Uterus (tissue), 2 donors: Measurements from ENCODE around the gene WDR77.

Experiments used
- POLR2A ChIP-seq, 2 donors: fragments of 450-650 bp; IDR thresholded peaks; one replicate each; pipeline ENCODE4 v1.6.1; 2016; ENCODE audit warnings: antibody characterized with exemption in 2 of 2, mild to moderate bottlenecking in 1 of 2, moderate library complexity in 1 of 2
- TF ChIP-seq, protein P1 (sequence below), 4 experiments: fragments of 200-600 bp in 2 of 4; fragments of 450-650 bp in 2 of 4; sonication (generic) in 2 of 4; IDR thresholded peaks; one replicate each; pipeline ENCODE4 v1.5.1; 2016 to 2019; ENCODE audit warnings: antibody characterized with exemption in 4 of 4, mild to moderate bottlenecking in 2 of 4, moderate library complexity in 1 of 4

DNA sequence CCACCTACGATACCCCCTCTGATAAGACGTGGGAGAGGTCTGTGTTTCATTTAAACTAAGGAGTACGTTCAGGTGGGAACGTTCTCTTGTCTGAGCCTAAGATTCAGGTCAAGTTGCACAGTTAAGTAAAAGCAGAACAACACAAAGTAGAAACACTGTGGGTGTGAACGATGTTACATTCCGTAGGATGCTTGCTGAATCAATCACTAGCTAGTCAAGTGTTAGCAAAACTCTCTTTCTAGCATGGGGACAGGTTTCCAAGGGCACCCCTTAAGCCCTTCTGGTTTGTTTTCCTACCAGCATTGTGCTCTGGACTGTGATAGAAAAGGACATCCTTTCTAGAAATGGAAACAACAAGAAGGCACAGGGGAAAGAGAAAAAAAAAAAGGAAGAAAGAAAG lies 38.1 kb upstream of the WDR77 start:
- TF ChIP-seq, protein P1, sequence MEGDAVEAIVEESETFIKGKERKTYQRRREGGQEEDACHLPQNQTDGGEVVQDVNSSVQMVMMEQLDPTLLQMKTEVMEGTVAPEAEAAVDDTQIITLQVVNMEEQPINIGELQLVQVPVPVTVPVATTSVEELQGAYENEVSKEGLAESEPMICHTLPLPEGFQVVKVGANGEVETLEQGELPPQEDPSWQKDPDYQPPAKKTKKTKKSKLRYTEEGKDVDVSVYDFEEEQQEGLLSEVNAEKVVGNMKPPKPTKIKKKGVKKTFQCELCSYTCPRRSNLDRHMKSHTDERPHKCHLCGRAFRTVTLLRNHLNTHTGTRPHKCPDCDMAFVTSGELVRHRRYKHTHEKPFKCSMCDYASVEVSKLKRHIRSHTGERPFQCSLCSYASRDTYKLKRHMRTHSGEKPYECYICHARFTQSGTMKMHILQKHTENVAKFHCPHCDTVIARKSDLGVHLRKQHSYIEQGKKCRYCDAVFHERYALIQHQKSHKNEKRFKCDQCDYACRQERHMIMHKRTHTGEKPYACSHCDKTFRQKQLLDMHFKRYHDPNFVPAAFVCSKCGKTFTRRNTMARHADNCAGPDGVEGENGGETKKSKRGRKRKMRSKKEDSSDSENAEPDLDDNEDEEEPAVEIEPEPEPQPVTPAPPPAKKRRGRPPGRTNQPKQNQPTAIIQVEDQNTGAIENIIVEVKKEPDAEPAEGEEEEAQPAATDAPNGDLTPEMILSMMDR (IDR thresholded peaks at IDR 0.05), result no peak
- no peak for TF ChIP-seq POLR2A (IDR thresholded peaks at IDR 0.05)
